Right renal pelvis (tissue), 4 donors: ENCODE results near the gene GLCCI1. TPM values are rescaled to one million over a fixed set of nuclear protein-coding genes. Genes with fewer than 3 reads are reported as not detected.
"Not testable (repeated sequence)": the region's sequence is repeated elsewhere in the genome, so short reads cannot be mapped to it uniquely, and the experiment has no call there.

Experiments used
- DNase-seq, 4 donors: peaks; one replicate each; pipeline ENCODE4 v3.0.0-alpha.2; 2013; ENCODE audit warnings: low read depth in 4 of 4, low spot score in 3 of 4, missing footprints in 1 of 4
- polyA plus RNA-seq, 4 donors: library from polyadenylated mRNA; unstranded; fragments of 120-200 nt; gene quantifications; one replicate each; pipeline ENCODE4 v1.2.1, GENCODE V29; 2013; ENCODE audit not compliant: insufficient read length in 4 of 4

GLCCI1 gene
- polyA plus RNA-seq, 4 donors = 26.1 to 35.8 (median 32.9) TPM

DNA sequence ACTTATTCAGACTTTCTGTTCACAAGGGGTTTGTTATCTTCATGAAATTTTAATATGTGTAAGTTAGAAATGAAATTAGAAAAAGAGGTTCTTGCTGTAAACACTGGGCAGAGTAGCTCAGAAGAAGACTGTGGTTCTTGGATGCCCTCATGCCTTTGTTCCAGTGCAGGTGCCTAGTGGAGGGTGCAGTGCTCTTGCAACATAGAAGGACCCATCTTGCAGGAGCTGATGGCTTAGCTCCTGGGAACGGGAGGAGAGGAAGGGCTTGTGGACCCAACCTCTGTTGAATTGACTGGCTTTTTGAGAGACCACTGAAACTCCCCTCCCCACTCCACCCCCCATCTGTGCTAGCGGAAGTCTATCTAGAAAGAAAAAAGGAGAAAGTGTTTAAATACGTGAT is 116.8 kb downstream of the GLCCI1 start:
- no peak for DNase-seq

DNA sequence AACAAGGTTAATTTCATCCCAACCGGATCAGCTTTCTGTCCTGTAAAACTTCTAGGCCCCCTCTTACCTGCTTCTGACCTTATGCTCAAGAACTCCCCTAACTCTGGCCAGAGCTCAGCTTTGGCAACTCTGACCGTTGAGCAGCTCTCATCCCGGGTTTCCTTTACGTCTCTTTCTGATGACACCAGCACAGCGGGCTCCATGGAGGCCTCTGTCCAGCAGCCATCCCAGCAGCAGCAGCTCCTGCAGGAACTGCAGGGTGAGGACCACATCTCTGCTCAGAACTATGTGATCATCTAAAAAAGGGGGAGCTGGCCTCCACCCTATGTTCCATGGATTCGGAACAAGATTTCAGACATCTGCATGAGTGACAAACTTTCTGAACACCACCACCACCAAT is 117.6 kb downstream of the GLCCI1 start:
- no peak for DNase-seq

GRCh38 chr7:8089036-8089780 is 120.6 kb downstream of the GLCCI1 start:
- no peak for DNase-seq

GRCh38 chr7:8092140-8092539 is 123.5 kb downstream of the GLCCI1 start:
- DNase-seq = no peak

GRCh38 chr7:8094164-8095140 is 125.9 kb downstream of the GLCCI1 start:
- no peak for DNase-seq

DNA sequence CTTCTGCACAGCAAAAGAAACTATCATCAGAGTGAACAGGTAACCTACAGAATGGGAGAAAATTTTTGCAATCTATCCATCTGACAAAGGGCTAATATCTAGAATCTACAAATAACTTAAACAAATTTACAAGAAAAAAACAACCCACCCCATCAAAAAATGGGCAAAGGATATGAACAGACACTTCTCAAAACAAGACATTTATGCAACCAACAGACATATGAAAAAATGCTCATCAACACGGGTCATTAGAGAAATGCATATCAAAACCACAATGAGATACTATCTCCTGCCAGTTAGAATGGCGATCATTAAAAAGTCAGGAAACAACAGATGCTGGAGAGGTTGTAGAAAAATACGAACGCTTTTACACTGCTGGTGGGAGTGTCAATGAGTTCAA is 132.7 kb downstream of the GLCCI1 start:
- not testable (repeated sequence) for DNase-seq

DNA sequence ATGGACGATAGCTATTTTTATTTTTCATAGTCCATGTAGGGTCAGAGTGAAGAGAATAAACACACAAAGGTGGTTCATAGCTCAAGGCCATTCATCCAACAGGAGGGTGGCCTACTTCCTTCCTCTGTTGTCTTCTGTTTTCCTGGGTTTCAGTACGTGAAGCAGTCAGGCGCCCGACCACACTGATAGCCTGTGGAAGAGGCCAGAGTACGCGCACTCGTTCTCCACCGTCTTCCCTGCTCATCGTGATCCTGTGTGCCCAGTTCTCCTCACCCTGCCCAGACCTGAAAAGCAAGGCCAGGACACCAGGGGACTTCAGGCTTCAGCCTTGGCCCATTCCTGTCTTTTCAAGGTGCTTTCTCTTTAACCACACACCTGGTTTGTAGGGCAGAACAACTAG is 134.7 kb downstream of the GLCCI1 start:
- DNase-seq = no peak

DNA sequence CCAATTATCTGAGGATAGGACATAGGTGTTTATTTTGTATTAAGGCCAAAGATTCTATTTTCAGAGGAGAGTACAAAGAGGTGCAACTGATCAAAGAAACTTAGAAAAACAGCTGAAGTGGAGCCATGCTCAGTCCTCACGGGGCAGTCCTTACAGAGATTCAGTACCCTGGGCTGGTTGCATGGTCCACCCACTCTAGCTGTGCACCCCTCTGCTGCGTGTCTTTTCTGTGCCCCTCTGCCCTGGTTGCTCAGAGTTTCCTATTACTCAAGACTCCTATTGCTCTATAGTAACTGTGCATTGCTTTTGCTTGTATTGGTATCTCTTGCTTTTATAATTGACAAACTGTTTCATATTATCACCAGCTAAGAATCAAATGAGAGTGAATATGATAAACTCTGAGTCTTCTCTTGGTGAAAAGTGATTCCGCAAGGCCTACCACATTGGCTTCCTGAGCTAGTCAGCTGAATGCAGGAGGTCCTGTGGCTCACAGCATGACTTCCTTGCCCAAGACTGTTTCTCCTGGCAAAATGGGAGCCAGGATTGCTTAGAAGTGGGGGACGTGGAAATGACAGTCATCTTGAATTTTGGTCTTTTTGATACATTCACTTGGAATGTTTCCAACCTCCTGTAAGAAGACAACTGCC is 137.0 kb downstream of the GLCCI1 start:
- no peak for DNase-seq

DNA sequence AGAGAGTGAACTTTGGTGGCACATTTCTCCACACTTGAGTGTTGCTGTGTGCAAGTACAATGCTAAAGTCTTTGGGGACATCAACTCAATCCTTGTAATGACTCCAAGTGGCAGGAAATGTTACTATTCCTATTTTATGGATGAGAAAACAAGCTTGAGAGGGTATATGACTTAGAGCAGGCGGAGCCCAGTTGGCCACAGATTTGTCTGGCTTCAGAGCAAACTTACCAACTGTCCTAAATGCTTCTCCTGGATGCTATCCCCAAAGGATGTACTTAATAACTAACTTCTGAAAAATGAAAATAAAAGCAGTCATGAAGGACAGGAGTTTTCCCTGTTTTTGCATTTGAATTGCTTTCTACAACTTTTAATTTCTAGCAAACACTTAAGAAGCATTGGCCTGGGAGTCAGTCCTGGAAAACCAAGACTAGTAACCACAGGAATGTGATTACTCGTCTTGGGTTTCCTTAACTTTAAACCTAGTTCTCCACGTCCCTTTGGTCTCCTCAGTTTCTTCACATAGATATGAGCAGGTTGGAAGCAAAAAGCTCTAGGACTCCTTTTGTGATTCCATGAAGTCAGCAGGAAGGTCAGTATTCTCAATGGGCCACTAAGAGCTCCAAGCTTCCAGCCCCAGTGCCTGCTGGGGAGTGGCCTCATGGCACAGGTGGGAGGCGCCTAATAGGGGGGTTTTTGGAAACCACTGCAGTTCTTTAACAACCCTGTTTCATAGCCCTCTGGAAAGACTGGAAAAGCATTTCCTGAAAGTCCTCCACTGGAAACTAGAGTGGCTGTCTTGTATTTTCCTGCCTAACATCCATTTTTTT is 140.8 kb downstream of the GLCCI1 start:
- DNase-seq = no peak

GRCh38 chr7:8111282-8111960 is 142.8 kb downstream of the GLCCI1 start:
- DNase-seq = no peak

DNA sequence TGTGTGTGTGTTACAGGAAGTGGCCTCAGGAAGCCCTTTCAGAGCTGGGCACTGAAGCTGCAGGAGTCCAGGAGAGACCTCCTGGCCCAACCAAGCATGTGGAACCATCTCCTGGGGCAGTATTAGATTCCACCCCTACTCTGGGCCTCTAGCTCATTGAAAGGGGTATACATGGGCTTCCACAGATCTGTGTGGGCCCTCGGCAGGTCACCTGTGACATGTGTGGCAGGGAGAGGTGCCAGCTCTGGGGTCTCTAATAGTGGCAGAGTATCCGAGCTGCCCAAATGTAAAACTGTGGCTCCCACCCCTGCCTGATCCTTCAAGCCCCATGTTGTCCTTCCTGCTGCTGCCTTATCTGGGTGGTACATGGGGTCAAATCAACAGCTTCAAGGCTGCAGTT is 144.1 kb downstream of the GLCCI1 start:
- DNase-seq = no peak

- no peak for DNase-seq
Measured at GRCh38 chr7:8113184-8113583, 144.6 kb downstream of the GLCCI1 start.

DNA sequence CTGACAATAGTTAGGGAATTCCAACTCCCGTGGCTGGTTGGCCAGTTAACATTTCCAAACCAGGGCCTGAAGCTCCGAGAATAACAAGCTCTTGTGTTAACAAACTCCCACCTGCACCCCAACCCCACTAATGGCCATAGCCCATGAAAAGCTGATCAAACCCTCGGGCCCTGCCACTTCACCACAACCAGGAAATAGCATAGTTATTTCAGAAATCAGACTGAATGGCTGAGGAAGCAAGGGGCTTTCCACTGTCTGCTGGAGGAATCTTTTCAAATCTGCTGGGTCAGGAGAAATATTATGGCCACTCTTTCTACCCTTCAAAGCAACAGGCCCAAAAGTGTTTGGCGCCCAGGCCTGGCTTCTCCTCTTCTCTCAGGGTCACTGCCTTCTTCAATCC is 145.6 kb downstream of the GLCCI1 start:
- no peak for DNase-seq

GRCh38 chr7:8115547-8116402 is 147.2 kb downstream of the GLCCI1 start:
- DNase-seq = no peak

GRCh38 chr7:8117195-8117594 is 148.6 kb downstream of the GLCCI1 start:
- no peak for DNase-seq

GRCh38 chr7:8119262-8119661 is 150.7 kb downstream of the GLCCI1 start:
- DNase-seq = no peak

GRCh38 chr7:8120390-8121058 is 151.9 kb downstream of the GLCCI1 start:
- no peak for DNase-seq

GRCh38 chr7:8121243-8121642 is 152.6 kb downstream of the GLCCI1 start:
- DNase-seq = no peak
